ENCODE measurements around the gene ARF1. TPM values are rescaled to one million over a fixed set of nuclear protein-coding genes. Genes with fewer than 3 reads are reported as not detected.
A peak's percentile ranks its signal among the peaks of the same experiment; 100 is the strongest.

Gene ARF1
- total RNA-seq, 1 donor from 2014 or later = 404 TPM

DNA sequence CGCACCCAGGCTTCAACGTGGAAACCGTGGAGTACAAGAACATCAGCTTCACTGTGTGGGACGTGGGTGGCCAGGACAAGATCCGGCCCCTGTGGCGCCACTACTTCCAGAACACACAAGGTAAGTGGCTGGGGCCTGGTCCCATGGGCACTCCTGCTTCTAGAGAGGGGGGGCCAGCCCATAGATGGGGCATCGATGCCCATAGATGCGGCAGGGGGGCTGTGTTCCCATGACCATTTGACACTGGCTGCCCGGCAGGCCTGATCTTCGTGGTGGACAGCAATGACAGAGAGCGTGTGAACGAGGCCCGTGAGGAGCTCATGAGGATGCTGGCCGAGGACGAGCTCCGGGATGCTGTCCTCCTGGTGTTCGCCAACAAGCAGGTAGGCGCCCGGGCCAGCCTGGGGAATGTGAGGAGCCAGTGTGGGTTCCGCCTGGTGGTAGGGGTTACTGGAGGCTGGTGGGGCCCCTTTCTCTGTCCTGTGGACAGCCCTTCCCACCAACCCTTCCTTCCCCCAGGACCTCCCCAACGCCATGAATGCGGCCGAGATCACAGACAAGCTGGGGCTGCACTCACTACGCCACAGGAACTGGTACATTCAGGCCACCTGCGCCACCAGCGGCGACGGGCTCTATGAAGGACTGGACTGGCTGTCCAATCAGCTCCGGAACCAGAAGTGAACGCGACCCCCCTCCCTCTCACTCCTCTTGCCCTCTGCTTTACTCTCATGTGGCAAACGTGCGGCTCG is 15.0 kb downstream of the ARF1 start:
- DNase-seq (ENCODE audit: low spot score) = no peak
- intact Hi-C loops (cut with micrococcal nuclease) = no loop called here
- H3K9me3 Mint-ChIP-seq = peaks cover 12% of the 10 kb centered on the region
- peaks cover 18% of the 10 kb centered on the region for H3K4me1 Mint-ChIP-seq (ENCODE audit: low read depth)
- no peak overlapping the region for H3K4me3 Mint-ChIP-seq
- H3K27me3 Mint-ChIP-seq (ENCODE audit: insufficient read depth) = no peaks in the 10 kb centered on the region
- no peak overlapping the region for H3K27ac Mint-ChIP-seq
- H3K36me3 Mint-ChIP-seq (ENCODE audit: low read depth) = peaks cover 43% of the 10 kb centered on the region

DNA sequence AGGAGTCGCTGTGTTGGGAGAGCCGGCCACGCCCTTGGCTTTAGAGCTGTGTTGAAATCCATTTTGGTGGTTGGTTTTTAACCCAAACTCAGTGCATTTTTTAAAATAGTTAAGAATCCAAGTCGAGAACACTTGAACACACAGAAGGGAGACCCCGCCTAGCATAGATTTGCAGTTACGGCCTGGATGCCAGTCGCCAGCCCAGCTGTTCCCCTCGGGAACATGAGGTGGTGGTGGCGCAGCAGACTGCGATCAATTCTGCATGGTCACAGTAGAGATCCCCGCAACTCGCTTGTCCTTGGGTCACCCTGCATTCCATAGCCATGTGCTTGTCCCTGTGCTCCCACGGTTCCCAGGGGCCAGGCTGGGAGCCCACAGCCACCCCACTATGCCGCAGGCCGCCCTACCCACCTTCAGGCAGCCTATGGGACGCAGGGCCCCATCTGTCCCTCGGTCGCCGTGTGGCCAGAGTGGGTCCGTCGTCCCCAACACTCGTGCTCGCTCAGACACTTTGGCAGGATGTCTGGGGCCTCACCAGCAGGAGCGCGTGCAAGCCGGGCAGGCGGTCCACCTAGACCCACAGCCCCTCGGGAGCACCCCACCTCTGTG is 15.9 kb downstream of the ARF1 start:
- intact Hi-C loops (cut with micrococcal nuclease) = no loop called here
- Mint-ChIP-seq H3K27me3 (ENCODE audit: insufficient read depth) (no peaks in the 10 kb centered on the region), H3K4me3 (no peak overlapping the region), H3K9me3 (peaks cover 12% of the 10 kb centered on the region), H3K36me3 (ENCODE audit: low read depth) (peaks cover 37% of the 10 kb centered on the region), H3K4me1 (ENCODE audit: low read depth) (peaks cover 16% of the 10 kb centered on the region), H3K27ac (no peak overlapping the region)
- no peak for DNase-seq (ENCODE audit: low spot score)

DNA sequence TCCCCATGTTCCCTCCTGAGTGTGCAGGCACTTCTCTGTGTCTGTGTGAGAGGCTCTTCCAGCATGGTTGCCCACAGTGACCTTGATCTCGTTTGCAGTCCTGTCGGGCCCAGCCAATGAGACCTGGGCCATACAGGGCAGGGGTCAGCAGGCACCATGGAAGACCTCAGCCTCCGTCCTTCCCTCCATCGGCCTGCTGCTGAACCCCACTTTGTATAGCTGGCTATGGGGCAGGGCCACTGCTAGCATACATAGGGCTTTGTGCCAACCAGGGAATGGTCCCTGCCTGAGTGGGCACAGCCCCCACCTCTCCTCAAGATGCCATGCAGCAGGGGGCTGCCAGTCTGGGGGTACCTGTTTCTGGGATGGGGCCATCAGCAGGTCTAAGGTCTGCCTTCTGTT is 16.8 kb downstream of the ARF1 start:
- no peak for DNase-seq (ENCODE audit: low spot score)
- Mint-ChIP-seq H3K4me1 (ENCODE audit: low read depth) (peaks cover 21% of the 10 kb centered on the region), H3K9me3 (peaks cover 9% of the 10 kb centered on the region), H3K27ac (peak overlapping the region; percentile 6), H3K4me3 (no peak overlapping the region), H3K27me3 (ENCODE audit: insufficient read depth) (no peaks in the 10 kb centered on the region), H3K36me3 (ENCODE audit: low read depth) (peaks cover 32% of the 10 kb centered on the region)
- intact Hi-C loops (cut with micrococcal nuclease) = no loop called here

DNA sequence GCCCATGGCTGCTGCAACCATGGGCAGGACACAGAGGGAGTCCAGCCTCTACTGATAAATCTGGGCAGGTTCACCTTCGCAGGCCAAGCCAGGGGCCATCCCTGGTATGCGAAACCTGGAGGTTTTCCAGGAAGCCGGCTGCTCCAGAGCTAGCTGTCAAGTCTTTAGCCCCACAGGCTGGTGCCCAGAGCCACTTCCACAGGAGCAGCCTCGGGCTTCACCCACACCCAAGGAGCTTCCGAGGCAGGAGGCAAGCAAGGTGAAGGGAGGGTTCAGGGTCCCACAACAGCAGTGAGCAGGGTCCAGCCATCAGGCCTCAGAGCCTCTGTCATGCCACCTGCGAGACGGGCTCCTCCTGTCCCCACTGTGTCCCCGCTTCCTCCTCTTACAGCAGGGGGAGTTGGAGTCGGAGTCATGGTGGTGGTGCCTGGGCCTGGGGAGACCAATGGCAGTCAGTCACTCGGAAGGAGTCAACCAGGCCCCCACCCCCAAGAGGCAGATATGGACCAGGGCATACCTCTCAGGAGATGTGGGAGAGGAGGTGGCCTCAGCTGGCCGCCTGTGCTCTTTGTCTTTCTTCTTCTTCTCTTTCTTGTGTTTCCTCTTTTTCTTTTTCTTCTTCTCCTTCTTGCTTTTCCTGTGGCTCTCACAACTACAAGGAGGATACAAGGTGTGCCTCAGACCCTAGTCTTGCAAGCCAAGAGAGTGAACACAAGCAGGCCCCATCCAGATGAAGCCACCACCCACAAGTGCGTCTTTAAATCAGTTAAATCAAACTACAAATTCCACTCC is 18.5 kb downstream of the ARF1 start:
- H3K4me3 Mint-ChIP-seq = peak overlapping the region; percentile 75
- no peaks in the 10 kb centered on the region for H3K9me3 Mint-ChIP-seq
- peaks cover 17% of the 10 kb centered on the region for H3K4me1 Mint-ChIP-seq (ENCODE audit: low read depth)
- intact Hi-C loops (cut with micrococcal nuclease) = no loop called here
- H3K27me3 Mint-ChIP-seq (ENCODE audit: insufficient read depth) = no peaks in the 10 kb centered on the region
- H3K36me3 Mint-ChIP-seq (ENCODE audit: low read depth) = peaks cover 18% of the 10 kb centered on the region
- no peak for DNase-seq (ENCODE audit: low spot score)
- peak overlapping the region; percentile 86 for H3K27ac Mint-ChIP-seq

DNA sequence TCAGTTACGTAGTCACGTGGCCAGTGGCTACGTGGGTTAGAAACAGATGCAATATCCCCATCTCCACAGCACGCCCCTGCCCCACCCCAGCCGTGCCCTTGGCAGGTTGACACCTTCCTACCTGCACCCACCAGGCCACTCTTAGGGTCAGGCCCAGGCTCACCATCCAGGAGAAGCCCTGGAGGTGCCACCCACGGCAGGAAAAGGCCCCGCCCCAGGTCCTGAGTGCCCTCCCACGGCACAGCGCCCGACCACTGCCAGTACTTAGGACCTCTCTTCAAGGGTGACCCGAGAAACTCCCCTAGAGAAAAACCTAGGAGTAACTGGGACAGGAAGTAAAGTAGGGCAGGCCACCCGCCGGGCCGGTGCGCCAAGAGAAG is 19.1 kb downstream of the ARF1 start:
- Mint-ChIP-seq H3K27ac (peak overlapping the region; percentile 86), H3K36me3 (ENCODE audit: low read depth) (peaks cover 21% of the 10 kb centered on the region), H3K9me3 (no peaks in the 10 kb centered on the region), H3K4me1 (ENCODE audit: low read depth) (peaks cover 17% of the 10 kb centered on the region), H3K4me3 (peak overlapping the region; percentile 75), H3K27me3 (ENCODE audit: insufficient read depth) (no peaks in the 10 kb centered on the region)
- DNase-seq (ENCODE audit: low spot score) = no peak
- intact Hi-C loops (cut with micrococcal nuclease) = no loop called here

DNA sequence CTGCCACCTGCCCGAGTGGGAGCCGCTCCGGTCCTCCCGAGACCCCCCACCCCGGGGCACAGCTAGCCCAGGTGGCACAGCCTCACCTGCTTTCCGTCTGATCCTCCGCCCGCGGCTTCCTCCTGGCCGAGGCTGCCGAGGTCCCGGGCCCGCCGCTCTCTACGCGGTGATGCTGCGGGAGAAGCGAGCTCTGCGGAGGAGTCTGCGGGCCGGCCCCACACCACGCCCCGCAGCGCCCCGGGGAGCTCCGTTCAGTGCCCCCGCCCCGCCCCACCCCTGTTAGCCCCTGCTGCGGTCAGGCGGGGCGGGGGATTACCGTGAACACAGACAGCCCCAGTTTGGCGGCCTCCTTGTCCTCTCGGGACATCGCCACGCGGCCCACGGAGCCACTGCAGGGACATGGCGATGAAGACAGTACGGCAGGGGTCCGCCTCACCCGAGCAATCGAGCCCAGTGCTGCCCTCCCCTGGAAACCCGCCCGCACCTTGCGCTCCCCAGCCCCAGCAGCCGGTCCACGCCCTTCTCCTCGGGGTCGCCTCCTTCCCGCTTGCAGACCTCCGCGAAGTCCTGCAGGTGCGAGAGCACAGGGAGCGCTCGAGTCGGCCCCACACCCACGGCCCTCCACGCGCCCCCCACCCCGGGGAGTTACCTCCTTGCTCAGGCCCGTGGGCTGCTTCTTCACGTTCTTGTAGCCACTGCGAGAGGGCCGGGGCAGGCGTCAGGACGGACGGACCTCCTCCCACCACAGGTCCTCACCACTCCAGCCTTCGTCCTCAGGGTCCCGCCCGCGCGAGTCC is 19.7 kb downstream of the ARF1 start:
- H3K36me3 Mint-ChIP-seq (ENCODE audit: low read depth) = peaks cover 23% of the 10 kb centered on the region
- H3K9me3 Mint-ChIP-seq = no peaks in the 10 kb centered on the region
- DNase-seq (ENCODE audit: low spot score) = peak; percentile 31
- H3K4me3 Mint-ChIP-seq = peak overlapping the region; percentile 92
- intact Hi-C loops (cut with micrococcal nuclease) = loop anchor here (2.0 kb wide), 1 partner anchor 367 kb away; the partner anchor contains the start of genes JMJD4 and SNAP47
- H3K4me1 Mint-ChIP-seq (ENCODE audit: low read depth) = peaks cover 17% of the 10 kb centered on the region
- no peaks in the 10 kb centered on the region for H3K27me3 Mint-ChIP-seq (ENCODE audit: insufficient read depth)
- H3K27ac Mint-ChIP-seq = peak overlapping the region; percentile 58

DNA sequence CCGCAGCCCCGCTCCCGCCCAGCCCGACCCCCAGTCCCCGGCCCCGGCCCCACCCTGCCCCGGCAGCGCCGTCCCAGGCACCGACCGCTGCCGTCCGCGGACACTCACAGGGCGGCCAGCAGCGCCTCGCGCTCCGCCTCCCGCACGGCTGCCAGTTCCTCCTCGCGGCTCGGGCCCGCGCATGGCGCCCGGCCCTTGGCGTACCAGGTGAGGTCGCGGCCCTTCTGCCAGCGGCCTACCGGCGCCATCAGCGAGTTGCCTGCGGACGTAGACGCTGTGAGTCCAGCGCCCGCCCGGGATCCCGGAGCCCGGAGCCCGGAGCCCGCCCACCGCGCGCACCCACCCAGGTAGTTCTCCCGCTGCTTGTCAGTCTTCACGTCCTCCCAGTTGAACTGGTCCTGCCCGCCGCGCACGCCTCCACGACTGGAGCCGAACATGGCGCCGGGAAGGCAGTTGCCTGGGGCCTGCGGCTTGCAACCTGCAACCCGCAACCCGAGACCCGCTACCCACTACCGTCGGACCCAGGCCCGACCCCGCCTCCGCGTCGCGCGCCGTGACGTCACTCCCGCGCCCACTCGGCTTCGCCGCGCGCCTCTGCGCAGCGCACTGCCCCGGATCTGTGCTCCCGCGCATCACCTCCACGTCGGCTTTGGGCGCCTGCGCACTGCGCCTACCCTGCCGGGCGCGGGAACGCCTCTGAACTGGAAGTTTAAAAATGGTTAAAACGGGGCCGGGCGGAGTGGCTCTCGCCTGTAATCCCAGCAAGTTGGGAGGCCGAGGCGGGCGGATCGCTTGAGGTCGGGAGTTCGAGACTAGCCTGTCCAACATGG is 20.5 kb downstream of the ARF1 start, which contains the start of gene C1orf35:
Gene C1orf35 (minus strand): TSS at position 535 of the 830 bp plus-strand sequence. CDS start 98 bp downstream, at position 437.
- no peaks in the 10 kb centered on the region for H3K9me3 Mint-ChIP-seq
- H3K36me3 Mint-ChIP-seq (ENCODE audit: low read depth) = peaks cover 16% of the 10 kb centered on the region
- peak; percentile 96 for DNase-seq (ENCODE audit: low spot score)
- H3K4me1 Mint-ChIP-seq (ENCODE audit: low read depth) = peaks cover 25% of the 10 kb centered on the region
- H3K27ac Mint-ChIP-seq = peak within 1 kb of the TSS; percentile 93
- no peaks in the 10 kb centered on the region for H3K27me3 Mint-ChIP-seq (ENCODE audit: insufficient read depth)
- H3K4me3 Mint-ChIP-seq = peak within 1 kb of the TSS; percentile 92
- intact Hi-C loops (cut with micrococcal nuclease) = loop anchor here (1.0 to 2.0 kb wide), 5 partner anchors 21 to 368 kb away; partner anchors contain the start of genes ARF1, IBA57, JMJD4 and SNAP47

DNA sequence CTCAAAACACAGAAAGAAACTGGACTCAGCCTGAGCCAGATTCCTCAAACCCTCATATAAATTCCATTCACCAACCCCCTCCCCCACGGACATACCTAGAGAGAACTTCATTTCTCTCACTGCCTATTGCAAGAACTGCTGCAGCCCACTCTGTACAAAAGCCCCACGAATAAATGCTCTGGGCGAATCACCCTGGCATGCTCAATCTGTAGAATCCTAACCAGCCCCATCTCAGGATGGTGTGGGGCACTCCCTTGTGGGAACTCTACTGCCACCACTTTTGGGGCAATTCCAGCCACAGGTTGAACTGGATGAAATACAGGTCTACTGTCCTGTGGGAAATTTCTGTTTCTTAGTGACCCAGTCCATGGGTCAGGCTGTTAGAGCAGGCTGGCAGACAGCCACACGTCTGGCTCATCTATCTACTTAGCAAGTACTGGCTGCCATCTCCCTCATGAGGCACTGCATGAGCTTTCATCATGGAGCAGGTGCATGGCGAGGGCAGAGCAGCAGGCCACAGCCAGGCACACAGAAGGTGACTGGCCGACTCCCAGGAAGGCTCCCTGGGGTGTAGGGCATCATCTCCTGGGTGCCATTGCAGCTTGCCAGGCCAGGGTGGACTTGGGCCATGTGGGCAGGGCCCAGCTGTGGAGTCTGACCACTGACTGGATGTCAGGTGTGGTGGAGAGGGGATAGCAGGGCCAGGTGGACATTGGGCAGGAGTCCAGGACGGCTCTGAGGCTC is 22.2 kb downstream of the ARF1 start:
- Mint-ChIP-seq H3K4me1 (ENCODE audit: low read depth) (peaks cover 35% of the 10 kb centered on the region), H3K27ac (peak overlapping the region; percentile 93), H3K27me3 (ENCODE audit: insufficient read depth) (no peaks in the 10 kb centered on the region), H3K9me3 (no peaks in the 10 kb centered on the region), H3K36me3 (ENCODE audit: low read depth) (peaks cover 12% of the 10 kb centered on the region), H3K4me3 (peak overlapping the region; percentile 92)
- no peak for DNase-seq (ENCODE audit: low spot score)
- intact Hi-C loops (cut with micrococcal nuclease) = loop anchor here (5.0 kb wide), 1 partner anchor 317 kb away; no protein-coding TSS in a partner anchor

DNA sequence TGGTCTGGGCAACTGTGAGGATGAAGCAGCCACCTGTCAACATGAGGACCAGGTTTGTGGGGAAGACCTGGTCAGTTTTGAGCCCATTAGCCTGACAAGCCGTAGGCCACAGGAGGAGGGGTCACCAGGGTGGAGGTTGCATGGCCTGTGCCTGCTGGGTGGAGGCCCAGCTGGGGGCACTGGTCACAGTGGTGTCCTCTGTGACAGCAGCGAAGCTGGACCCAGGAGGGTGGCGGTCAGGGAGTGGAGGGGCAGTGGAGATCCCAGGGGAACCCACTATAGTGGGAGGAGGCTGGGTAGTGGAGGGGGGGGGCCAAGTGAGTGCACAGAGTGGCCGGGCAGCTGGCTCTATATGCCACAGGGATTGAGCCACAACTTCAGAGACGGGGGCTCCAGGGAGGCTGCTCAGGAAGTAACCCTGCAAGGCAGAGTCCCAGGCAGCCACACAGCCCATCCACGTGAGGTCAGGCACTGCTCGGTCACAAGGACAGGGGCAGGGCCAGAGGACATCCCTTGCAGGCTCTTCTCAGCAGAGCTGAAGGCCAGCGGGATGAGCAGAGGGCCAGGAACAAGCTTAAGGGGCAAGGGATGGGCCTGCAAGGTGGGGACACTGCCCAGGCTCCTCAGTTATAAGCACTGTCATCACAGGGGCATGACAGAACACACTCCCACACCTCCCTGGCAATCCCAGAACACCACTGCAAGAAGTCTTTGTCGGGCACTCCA is 22.9 kb downstream of the ARF1 start:
- DNase-seq (ENCODE audit: low spot score) = no peak
- peaks cover 41% of the 10 kb centered on the region for H3K4me1 Mint-ChIP-seq (ENCODE audit: low read depth)
- peaks cover 11% of the 10 kb centered on the region for H3K36me3 Mint-ChIP-seq (ENCODE audit: low read depth)
- intact Hi-C loops (cut with micrococcal nuclease) = loop anchor here (5.0 kb wide), 1 partner anchor 318 kb away; no protein-coding TSS in a partner anchor
- no peak overlapping the region for H3K4me3 Mint-ChIP-seq
- no peak overlapping the region for H3K27ac Mint-ChIP-seq
- no peaks in the 10 kb centered on the region for H3K27me3 Mint-ChIP-seq (ENCODE audit: insufficient read depth)
- H3K9me3 Mint-ChIP-seq = no peaks in the 10 kb centered on the region

DNA sequence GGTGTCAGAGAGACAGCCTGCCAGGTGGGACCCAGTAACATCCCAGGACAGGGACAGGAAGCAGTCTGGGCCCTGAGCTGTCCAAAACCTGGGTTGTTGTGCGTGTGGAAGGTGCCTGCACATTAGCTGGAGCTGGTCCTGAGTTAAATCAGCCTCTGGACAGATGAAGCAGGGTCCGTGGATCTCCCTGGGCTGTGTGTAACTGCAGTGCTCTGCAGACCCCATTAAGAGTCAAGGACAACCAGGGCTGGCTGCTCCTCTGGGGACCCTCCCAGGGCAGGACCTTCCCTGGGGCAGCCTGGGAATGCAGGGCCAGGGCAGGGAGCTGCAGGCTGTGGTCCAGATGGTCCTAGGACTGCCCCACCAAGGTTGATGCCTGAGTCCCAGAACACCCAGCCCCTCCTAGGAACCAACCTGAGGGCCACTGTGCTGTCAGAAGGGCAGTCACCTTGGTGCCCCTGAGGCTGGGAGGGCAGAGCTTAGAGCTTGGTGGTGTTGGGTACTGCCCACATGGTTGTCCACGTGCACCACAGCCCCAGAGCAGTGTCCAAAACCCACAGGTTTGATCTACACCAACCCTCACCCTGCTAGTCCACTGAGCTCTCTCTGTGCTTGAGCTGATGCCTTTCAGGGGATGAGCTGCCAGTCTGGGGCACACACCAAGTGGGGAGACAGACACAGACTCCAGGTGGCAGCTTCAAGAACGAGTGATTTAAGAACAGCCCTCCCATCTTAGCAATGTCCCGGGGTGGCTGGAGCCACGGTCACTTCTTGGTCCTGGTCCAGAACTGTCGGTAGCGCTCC is 23.7 kb downstream of the ARF1 start:
- Mint-ChIP-seq H3K27ac (no peak overlapping the region), H3K27me3 (ENCODE audit: insufficient read depth) (peaks cover 1% of the 10 kb centered on the region), H3K9me3 (no peaks in the 10 kb centered on the region), H3K4me3 (peak overlapping the region; percentile 60), H3K4me1 (ENCODE audit: low read depth) (peaks cover 38% of the 10 kb centered on the region), H3K36me3 (ENCODE audit: low read depth) (peaks cover 11% of the 10 kb centered on the region)
- no peak for DNase-seq (ENCODE audit: low spot score)
- intact Hi-C loops (cut with micrococcal nuclease) = loop anchor here (5.0 kb wide), 1 partner anchor 319 kb away; no protein-coding TSS in a partner anchor
